GM12875 (cell line): Measurements from ENCODE around the gene EMID1.

ENCODE experiments used
- H3K4me3 ChIP-seq: one replicate; pipeline ENCODE4 v1.5.1; 2011; ENCODE audit warnings: low read depth, low read length, control low read depth
- CTCF ChIP-seq: IDR thresholded peaks from 2 replicates; pipeline ENCODE4 v1.5.1; 2011; ENCODE audit warnings: low read depth, mild to moderate bottlenecking, control low read depth, inconsistent platforms, low read length, moderate library complexity, borderline replicate concordance; ENCODE audit not compliant: insufficient read depth

Gene EMID1

GRCh38 chr22:29307596-29308147 is 102.0 kb downstream of the EMID1 start:
- no peak overlapping the region for H3K4me3 ChIP-seq

GRCh38 chr22:29308148-29308790 is 102.6 kb downstream of the EMID1 start:
- H3K4me3 ChIP-seq: no peak overlapping the region
- TF ChIP-seq CTCF: no peak

More at GRCh38 chr22:29307596-29308147, 102.0 kb downstream of the EMID1 start:
- TF ChIP-seq CTCF: no peak

- no peak for TF ChIP-seq CTCF
Measured at GRCh38 chr22:29308791-29309262, 103.1 kb downstream of the EMID1 start.

More at GRCh38 chr22:29308791-29309262, 103.1 kb downstream of the EMID1 start:
- H3K4me3 ChIP-seq: no peak overlapping the region
